Measurements from ENCODE around the gene SLC5A12. TPM values are rescaled to one million over a fixed set of nuclear protein-coding genes. Genes with fewer than 3 reads are reported as not detected.

Gene SLC5A12
- total RNA-seq, 1 experiment from 2014 or later, result not detected

DNA sequence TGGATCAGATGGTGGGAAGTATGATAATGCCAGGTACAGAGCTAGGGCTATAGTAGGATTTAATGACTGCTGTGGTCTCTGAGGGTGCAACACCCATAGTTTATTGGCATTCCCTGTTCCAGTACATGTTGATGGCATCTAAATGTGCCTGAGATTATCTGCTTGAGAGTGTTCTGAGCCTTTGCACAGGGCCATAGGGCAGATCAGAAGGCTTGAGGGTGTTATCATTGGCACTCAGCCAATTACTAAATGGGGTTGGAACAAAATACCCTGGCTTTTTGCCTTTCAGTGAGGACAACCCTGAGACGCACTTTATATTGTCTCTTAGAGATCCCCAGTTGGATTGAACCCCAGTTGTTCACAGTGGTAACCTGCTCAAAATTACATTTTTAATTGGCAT lies 6.7 kb downstream of the SLC5A12 start:
- no peak for DNase-seq
- no peaks in the 10 kb centered on the region for H3K9me3 ChIP-seq (ENCODE audit: low read length)
- no peaks in the 10 kb centered on the region for H3K4me1 ChIP-seq (ENCODE audit: low read length)
- no peak overlapping the region for H3K9ac ChIP-seq (ENCODE audit: low read length)
- no peaks in the 10 kb centered on the region for H3K27me3 ChIP-seq (ENCODE audit: low read length)
- no peaks in the 10 kb centered on the region for H3K79me2 ChIP-seq (ENCODE audit: low read length)
- H3K27ac ChIP-seq (ENCODE audit: low read length), result no peak overlapping the region
- no peak overlapping the region for H2AFZ ChIP-seq (ENCODE audit: low read length)
- no peaks in the 10 kb centered on the region for H3K9me2 ChIP-seq (replicated peaks; ENCODE audit: insufficient read depth, low read length)
- no peak overlapping the region for H3K4me3 ChIP-seq (ENCODE audit: low read length)
- H3K4me2 ChIP-seq (ENCODE audit: low read depth, low read length, poor library complexity, severe bottlenecking), result no peak overlapping the region
- H3K36me3 ChIP-seq (ENCODE audit: insufficient read depth, low read length), result no peaks in the 10 kb centered on the region
- no peaks in the 10 kb centered on the region for H4K20me1 ChIP-seq (ENCODE audit: insufficient read depth, low read depth, low read length)

DNA sequence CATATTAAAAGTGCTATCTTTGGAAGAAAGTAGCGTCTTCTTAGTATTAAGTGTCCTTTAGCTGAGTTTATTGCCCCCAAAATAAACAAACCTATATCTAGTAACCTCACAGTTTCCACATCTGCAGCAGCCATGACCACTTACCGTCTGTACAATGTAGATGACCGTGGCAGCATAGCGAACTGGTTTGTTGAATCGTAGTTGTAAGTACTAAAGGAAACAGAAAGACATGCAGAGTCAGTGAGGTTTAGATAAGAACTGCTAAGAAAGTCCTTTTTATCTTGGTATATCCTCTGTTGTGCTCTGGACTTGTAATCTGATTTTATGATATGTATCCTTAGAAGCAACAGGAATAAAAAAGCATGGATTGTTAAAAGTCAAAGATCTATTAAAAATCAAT lies 9.4 kb downstream of the SLC5A12 start:
- H3K27me3 ChIP-seq (ENCODE audit: low read length), result no peaks in the 10 kb centered on the region
- no peak overlapping the region for H3K4me2 ChIP-seq (ENCODE audit: low read depth, low read length, poor library complexity, severe bottlenecking)
- no peak for DNase-seq
- H4K20me1 ChIP-seq (ENCODE audit: insufficient read depth, low read depth, low read length), result no peaks in the 10 kb centered on the region
- H3K9ac ChIP-seq (ENCODE audit: low read length), result no peak overlapping the region
- no peaks in the 10 kb centered on the region for H3K9me2 ChIP-seq (replicated peaks; ENCODE audit: insufficient read depth, low read length)
- no peak overlapping the region for H2AFZ ChIP-seq (ENCODE audit: low read length)
- H3K4me1 ChIP-seq (ENCODE audit: low read length), result no peaks in the 10 kb centered on the region
- H3K27ac ChIP-seq (ENCODE audit: low read length), result no peak overlapping the region
- no peaks in the 10 kb centered on the region; the same call in 1 of the 2 replicates for H3K9me3 ChIP-seq (ENCODE audit: low read length)
- H3K4me3 ChIP-seq (ENCODE audit: low read length), result no peak overlapping the region
- no peaks in the 10 kb centered on the region for H3K79me2 ChIP-seq (ENCODE audit: low read length)
- H3K36me3 ChIP-seq (ENCODE audit: insufficient read depth, low read length), result no peaks in the 10 kb centered on the region

DNA sequence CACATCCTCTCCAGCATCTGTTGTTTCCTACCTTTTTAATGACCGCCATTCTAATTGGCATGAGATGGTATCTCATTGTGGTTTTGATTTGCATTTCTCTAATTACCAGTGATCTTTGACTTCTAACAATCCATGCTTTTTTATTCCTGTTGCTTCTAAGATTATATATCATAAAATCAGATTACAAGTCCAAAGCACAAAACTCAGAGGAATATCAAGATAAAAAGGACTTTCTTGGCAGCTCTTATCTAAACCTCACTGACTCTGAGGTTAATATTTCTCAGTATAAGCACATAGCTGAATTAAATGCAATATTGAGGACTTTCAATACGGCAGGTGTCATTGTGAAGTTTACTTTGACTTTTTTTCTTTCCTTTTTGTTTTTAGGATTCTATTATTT lies 11.4 kb downstream of the SLC5A12 start:
- no peak overlapping the region for H3K9ac ChIP-seq (ENCODE audit: low read length)
- H3K9me3 ChIP-seq (ENCODE audit: low read length), result no peaks in the 10 kb centered on the region; the same call in 1 of the 2 replicates
- H3K4me3 ChIP-seq (ENCODE audit: low read length), result no peak overlapping the region
- no peak overlapping the region for H3K4me2 ChIP-seq (ENCODE audit: low read depth, low read length, poor library complexity, severe bottlenecking)
- H3K4me1 ChIP-seq (ENCODE audit: low read length), result no peaks in the 10 kb centered on the region
- H3K27ac ChIP-seq (ENCODE audit: low read length), result no peak overlapping the region
- H3K27me3 ChIP-seq (ENCODE audit: low read length), result no peaks in the 10 kb centered on the region
- H3K36me3 ChIP-seq (ENCODE audit: insufficient read depth, low read length), result no peaks in the 10 kb centered on the region
- H3K79me2 ChIP-seq (ENCODE audit: low read length), result no peaks in the 10 kb centered on the region
- no peak overlapping the region for H2AFZ ChIP-seq (ENCODE audit: low read length)
- no peaks in the 10 kb centered on the region for H4K20me1 ChIP-seq (ENCODE audit: insufficient read depth, low read depth, low read length)
- H3K9me2 ChIP-seq (replicated peaks; ENCODE audit: insufficient read depth, low read length), result no peaks in the 10 kb centered on the region
- no peak for DNase-seq

DNA sequence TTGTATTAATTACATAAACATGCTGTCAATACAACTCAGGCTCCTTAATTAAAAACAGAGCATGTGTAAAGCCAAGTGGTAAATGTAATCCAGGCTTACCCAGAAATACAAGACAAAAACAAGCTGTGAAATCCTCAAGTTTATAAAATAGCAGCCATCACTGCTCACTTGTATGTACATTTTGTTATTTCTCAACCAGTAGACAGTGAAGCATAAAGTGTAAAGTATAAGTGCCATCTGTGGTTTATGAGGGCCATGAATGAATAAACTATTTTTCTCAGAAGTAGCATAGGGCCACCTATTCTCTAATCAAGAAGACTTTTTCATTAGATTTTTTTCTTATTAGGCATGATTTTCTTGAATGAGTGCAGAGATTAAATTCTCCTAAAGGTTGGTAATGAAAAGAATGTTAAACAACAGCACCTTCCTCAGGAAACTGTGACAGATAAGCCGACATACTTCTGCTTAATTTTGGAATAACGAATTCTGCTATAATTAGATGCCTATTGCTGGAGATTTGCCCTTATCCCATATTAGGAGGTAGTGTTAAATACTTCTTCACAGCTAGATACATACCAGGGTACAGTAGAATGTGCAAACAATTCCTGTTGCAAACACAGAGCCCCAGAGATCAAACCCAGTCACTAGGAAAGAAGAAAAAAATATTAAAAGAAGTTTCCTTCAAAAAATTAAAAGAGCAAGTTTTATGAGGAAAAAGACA lies 13.0 kb downstream of the SLC5A12 start:
- no peaks in the 10 kb centered on the region for H4K20me1 ChIP-seq (ENCODE audit: insufficient read depth, low read depth, low read length)

DNA sequence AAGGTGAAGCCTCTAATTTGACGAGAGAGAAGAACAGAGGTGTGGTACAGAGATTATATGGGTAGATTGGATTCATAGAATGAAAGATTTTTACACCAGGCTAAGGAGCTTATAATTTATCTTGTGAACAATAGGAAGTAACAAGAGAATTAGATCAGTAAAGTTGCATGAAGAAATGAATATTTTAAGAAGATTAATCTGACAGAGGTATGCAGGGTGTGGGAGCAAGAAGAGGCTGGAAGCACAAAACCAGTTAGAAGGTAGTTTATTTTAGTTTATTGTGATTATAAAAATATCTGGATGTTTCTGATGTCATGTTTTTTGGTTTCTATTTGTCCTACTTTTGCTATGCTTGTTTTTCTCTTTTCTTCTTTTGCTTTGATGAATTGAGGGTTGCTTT lies 15.7 kb downstream of the SLC5A12 start:
- Histone ChIP-seq H3K4me1 (ENCODE audit: low read length) (no peaks in the 10 kb centered on the region), H3K36me3 (ENCODE audit: insufficient read depth, low read length) (no peaks in the 10 kb centered on the region), H3K9me2 (replicated peaks; ENCODE audit: insufficient read depth, low read length) (no peaks in the 10 kb centered on the region), H3K9me3 (ENCODE audit: low read length) (no peaks in the 10 kb centered on the region; the same call in 1 of the 2 replicates), H3K27ac (ENCODE audit: low read length) (no peak overlapping the region), H3K27me3 (ENCODE audit: low read length) (no peaks in the 10 kb centered on the region), H3K79me2 (ENCODE audit: low read length) (no peaks in the 10 kb centered on the region), H3K4me3 (ENCODE audit: low read length) (no peak overlapping the region), H3K9ac (ENCODE audit: low read length) (no peak overlapping the region), H2AFZ (ENCODE audit: low read length) (no peak overlapping the region), H4K20me1 (ENCODE audit: insufficient read depth, low read depth, low read length) (no peaks in the 10 kb centered on the region), H3K4me2 (ENCODE audit: low read depth, low read length, poor library complexity, severe bottlenecking) (no peak overlapping the region)
- no peak for DNase-seq

More for the DNA sequence above, 13.0 kb downstream of the SLC5A12 start:
- Histone ChIP-seq H3K4me2 (ENCODE audit: low read depth, low read length, poor library complexity, severe bottlenecking) (no peak overlapping the region), H3K9me2 (replicated peaks; ENCODE audit: insufficient read depth, low read length) (no peaks in the 10 kb centered on the region), H3K79me2 (ENCODE audit: low read length) (no peaks in the 10 kb centered on the region), H3K9ac (ENCODE audit: low read length) (no peak overlapping the region), H2AFZ (ENCODE audit: low read length) (no peak overlapping the region), H3K27ac (ENCODE audit: low read length) (no peak overlapping the region), H3K9me3 (ENCODE audit: low read length) (no peaks in the 10 kb centered on the region; the same call in 1 of the 2 replicates), H3K27me3 (ENCODE audit: low read length) (no peaks in the 10 kb centered on the region), H3K4me3 (ENCODE audit: low read length) (no peak overlapping the region), H3K36me3 (ENCODE audit: insufficient read depth, low read length) (no peaks in the 10 kb centered on the region), H3K4me1 (ENCODE audit: low read length) (no peaks in the 10 kb centered on the region)
- no peak for DNase-seq

DNA sequence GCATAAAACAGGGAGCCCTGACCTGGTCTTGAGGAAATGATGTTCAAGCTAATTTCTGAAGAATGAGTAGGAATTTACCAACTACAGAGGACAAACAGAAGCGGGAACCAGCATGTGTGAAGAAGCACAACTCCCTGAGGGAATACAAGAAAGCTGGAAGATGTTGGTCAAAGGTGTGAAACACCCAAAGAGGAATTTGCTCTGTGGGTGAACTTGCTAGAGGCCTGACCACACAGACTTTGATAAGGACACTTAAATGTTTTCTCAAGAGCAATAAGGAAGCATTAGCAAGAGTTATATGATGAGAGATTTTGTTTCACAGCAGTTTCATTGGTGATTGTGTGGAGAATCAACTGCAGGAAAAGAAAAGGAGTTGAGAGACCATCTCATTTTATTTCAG lies 17.6 kb downstream of the SLC5A12 start:
- no peak overlapping the region for H3K4me2 ChIP-seq (ENCODE audit: low read depth, low read length, poor library complexity, severe bottlenecking)
- H3K9me2 ChIP-seq (replicated peaks; ENCODE audit: insufficient read depth, low read length), result no peaks in the 10 kb centered on the region
- no peaks in the 10 kb centered on the region for H4K20me1 ChIP-seq (ENCODE audit: insufficient read depth, low read depth, low read length)
- H2AFZ ChIP-seq (ENCODE audit: low read length), result no peak overlapping the region
- H3K9me3 ChIP-seq (ENCODE audit: low read length), result no peaks in the 10 kb centered on the region; the same call in 1 of the 2 replicates
- no peaks in the 10 kb centered on the region for H3K36me3 ChIP-seq (ENCODE audit: insufficient read depth, low read length)
- no peak for DNase-seq
- H3K27me3 ChIP-seq (ENCODE audit: low read length), result no peaks in the 10 kb centered on the region
- no peak overlapping the region for H3K9ac ChIP-seq (ENCODE audit: low read length)
- H3K27ac ChIP-seq (ENCODE audit: low read length), result no peak overlapping the region
- no peaks in the 10 kb centered on the region for H3K79me2 ChIP-seq (ENCODE audit: low read length)
- no peak overlapping the region for H3K4me3 ChIP-seq (ENCODE audit: low read length)
- no peaks in the 10 kb centered on the region for H3K4me1 ChIP-seq (ENCODE audit: low read length)

DNA sequence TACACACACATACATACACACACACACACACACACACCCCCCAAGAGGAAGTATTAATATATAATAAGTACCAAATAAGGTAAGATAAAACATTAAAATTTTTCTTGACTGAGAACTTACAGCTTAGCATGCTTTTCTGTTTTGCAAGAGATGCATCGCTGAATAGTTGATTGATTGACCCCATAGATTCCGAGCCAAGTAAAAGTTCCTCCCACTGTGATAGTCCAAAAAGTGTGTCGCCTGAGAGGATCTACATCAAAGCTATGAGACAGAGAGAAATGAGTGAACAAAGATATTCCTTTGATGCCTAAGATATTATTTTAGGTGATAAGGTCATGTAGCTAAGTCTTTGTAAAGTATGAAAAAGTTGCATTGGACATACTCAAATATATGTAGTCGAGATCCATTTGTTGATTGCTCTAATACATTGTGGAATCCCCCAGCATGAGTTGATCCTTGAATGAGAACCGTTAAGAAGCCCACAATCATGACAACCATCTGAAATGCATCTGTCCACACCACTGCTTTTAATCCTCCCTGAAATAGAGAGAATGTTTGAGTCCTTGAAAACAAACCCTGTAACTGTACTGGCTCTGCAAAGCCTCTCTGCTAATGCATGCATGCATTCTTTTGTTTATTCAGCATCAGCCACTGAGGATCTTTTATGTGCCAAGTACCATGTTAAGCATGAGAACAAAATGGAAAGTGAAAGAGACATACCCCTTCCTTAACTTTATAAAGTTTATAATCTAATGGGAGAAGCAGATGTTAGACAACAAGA lies 18.3 kb downstream of the SLC5A12 start:
- Histone ChIP-seq H3K36me3 (ENCODE audit: insufficient read depth, low read length) (no peaks in the 10 kb centered on the region), H3K79me2 (ENCODE audit: low read length) (no peaks in the 10 kb centered on the region), H3K9me3 (ENCODE audit: low read length) (no peaks in the 10 kb centered on the region; the same call in 1 of the 2 replicates), H3K4me2 (ENCODE audit: low read depth, low read length, poor library complexity, severe bottlenecking) (no peak overlapping the region), H3K4me1 (ENCODE audit: low read length) (no peaks in the 10 kb centered on the region), H3K9ac (ENCODE audit: low read length) (no peak overlapping the region), H3K27me3 (ENCODE audit: low read length) (no peaks in the 10 kb centered on the region), H2AFZ (ENCODE audit: low read length) (no peak overlapping the region), H4K20me1 (ENCODE audit: insufficient read depth, low read depth, low read length) (no peaks in the 10 kb centered on the region), H3K4me3 (ENCODE audit: low read length) (no peak overlapping the region), H3K27ac (ENCODE audit: low read length) (no peak overlapping the region), H3K9me2 (replicated peaks; ENCODE audit: insufficient read depth, low read length) (no peaks in the 10 kb centered on the region)
- no peak for DNase-seq

DNA sequence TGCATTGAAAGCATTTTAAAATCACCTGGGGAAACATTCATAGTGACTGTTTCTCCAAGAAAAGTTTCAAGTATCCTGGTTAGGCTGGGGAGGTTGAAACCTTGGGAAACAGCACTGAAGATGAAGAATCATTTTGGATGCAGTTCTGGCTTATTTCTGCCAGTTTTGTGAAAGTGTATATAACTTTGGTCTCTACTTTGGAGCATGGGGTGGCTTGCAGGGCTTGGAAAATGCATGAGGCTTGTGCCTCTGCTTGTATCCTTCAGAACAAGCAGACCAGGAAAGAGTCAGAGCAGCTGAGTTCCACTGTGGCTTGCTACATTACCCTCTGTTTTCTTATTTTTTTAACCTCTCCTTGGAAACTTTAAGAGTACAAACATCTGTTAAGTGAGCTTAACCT lies 19.5 kb downstream of the SLC5A12 start:
- no peak overlapping the region for H3K9ac ChIP-seq (ENCODE audit: low read length)
- H3K9me3 ChIP-seq (ENCODE audit: low read length), result no peaks in the 10 kb centered on the region
- H3K4me3 ChIP-seq (ENCODE audit: low read length), result no peak overlapping the region
- H2AFZ ChIP-seq (ENCODE audit: low read length), result no peak overlapping the region
- H3K27ac ChIP-seq (ENCODE audit: low read length), result no peak overlapping the region
- DNase-seq, result no peak
- H3K4me1 ChIP-seq (ENCODE audit: low read length), result no peaks in the 10 kb centered on the region
- H3K4me2 ChIP-seq (ENCODE audit: low read depth, low read length, poor library complexity, severe bottlenecking), result no peak overlapping the region
- H3K9me2 ChIP-seq (replicated peaks; ENCODE audit: insufficient read depth, low read length), result no peaks in the 10 kb centered on the region
- H4K20me1 ChIP-seq (ENCODE audit: insufficient read depth, low read depth, low read length), result no peaks in the 10 kb centered on the region
- no peaks in the 10 kb centered on the region for H3K79me2 ChIP-seq (ENCODE audit: low read length)
- no peaks in the 10 kb centered on the region for H3K27me3 ChIP-seq (ENCODE audit: low read length)
- H3K36me3 ChIP-seq (ENCODE audit: insufficient read depth, low read length), result no peaks in the 10 kb centered on the region

Data from Karpas-422 (cell line).